ENCODE results near the gene GRAMD4. TPM values are rescaled to one million over a fixed set of nuclear protein-coding genes. Genes with fewer than 3 reads are reported as not detected.

The GRAMD4 gene
- total and polyA plus RNA-seq, 4 donors: 16.3 to 67.7 (median 21.2) TPM

DNA sequence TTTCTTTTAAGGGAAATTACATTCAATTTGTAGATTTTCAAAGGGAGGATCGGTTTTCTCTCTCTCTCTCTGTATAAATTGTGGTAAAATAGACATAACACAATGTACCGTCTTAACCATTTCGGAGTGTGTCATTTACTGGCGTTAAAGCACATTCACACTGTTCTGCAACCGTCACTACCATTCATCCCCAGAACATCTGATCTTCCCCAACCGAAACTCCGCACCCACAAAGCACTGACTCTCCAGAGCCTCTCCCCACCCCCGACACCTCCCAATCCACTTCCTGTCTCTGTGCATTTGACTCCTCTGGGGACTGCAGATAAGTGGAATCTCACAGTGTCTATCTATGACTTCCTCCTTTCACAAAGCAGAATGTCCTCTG lies 15.9 kb upstream of the GRAMD4 start:
- 22 to 49% methylated on average over 8 of the region's 8 CpGs for WGBS, 2 donors
- ATAC-seq (ENCODE audit: insufficient read depth, low FRiP score) (peak; percentile 20), DNase-seq (peak in 1 of 3 donors; percentile 44)
- Histone ChIP-seq H3K27ac (ENCODE audit: low read depth in 1 of 2, low read length in 1 of 2) (peak overlapping the region in 1 of 2 donors; percentile 26), H3K9ac (ENCODE audit: insufficient read depth in 1 of 2, low read length in 2 of 2) (no peak overlapping the region), H3K4me1 (ENCODE audit: control insufficient read depth in 5 of 5, insufficient read depth in 5 of 5, low read length in 5 of 5) (peaks cover 0 to 10% (median 3%) of the 10 kb centered on the region in 5 donors), H3K27me3 (ENCODE audit: control insufficient read depth in 3 of 3, insufficient read depth in 3 of 3, low read length in 2 of 3) (no peaks in the 10 kb centered on the region), H3K36me3 (ENCODE audit: control insufficient read depth in 4 of 4, insufficient read depth in 4 of 4, low read length in 4 of 4) (peaks cover 0 to 2% (median 0%) of the 10 kb centered on the region in 4 donors), H3K4me3 (no peak overlapping the region), H3K9me3 (ENCODE audit: control insufficient read depth in 4 of 4, insufficient read depth in 3 of 4, low read length in 3 of 4) (no peaks in the 10 kb centered on the region)
- TF ChIP-seq CTCF (IDR thresholded peaks at IDR 0.05; ENCODE audit: control extremely low read depth, extremely low read depth): no peak

DNA sequence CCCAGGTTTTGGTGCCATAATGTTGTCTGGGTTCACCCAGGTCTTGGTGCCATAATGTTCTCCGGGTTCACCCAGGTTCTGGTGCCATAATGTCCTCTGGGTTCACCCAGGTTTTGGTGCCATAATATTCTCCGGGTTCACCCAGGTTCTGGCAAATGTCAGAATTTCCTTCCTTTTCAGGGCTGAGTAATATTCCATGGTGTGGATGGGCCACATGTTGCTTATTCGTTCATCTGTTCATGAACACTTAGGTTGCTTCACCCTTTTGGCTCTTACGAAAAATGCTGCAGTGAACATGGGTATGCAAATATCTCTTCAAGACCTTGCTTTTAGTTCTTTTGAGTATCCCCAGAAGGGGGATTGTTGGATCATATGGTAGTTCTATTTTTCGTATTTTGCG lies 15.1 kb upstream of the GRAMD4 start:
- no peaks in the 10 kb centered on the region for H3K9me3 ChIP-seq (ENCODE audit: control insufficient read depth in 4 of 4, insufficient read depth in 3 of 4, low read length in 3 of 4)
- H3K27me3 ChIP-seq (ENCODE audit: control insufficient read depth in 3 of 3, insufficient read depth in 3 of 3, low read length in 2 of 3): no peaks in the 10 kb centered on the region
- 87 to 93% methylated on average over 6 of the region's 6 CpGs for WGBS, 2 donors
- no peak for DNase-seq
- no peak overlapping the region for H3K9ac ChIP-seq (ENCODE audit: insufficient read depth in 1 of 2, low read length in 2 of 2)
- H3K4me3 ChIP-seq: no peak overlapping the region
- H3K36me3 ChIP-seq (ENCODE audit: control insufficient read depth in 4 of 4, insufficient read depth in 4 of 4, low read length in 4 of 4): peaks cover 0 to 2% (median 0%) of the 10 kb centered on the region in 4 donors
- peaks cover 0 to 10% (median 3%) of the 10 kb centered on the region in 5 donors for H3K4me1 ChIP-seq (ENCODE audit: control insufficient read depth in 5 of 5, insufficient read depth in 5 of 5, low read length in 5 of 5)
- H3K27ac ChIP-seq (ENCODE audit: low read depth in 1 of 2, low read length in 1 of 2): no peak overlapping the region
- ATAC-seq (ENCODE audit: insufficient read depth, low FRiP score): no peak
- no peak for TF ChIP-seq CTCF (IDR thresholded peaks at IDR 0.05; ENCODE audit: control extremely low read depth, extremely low read depth)

- no peaks in the 10 kb centered on the region for H3K27me3 ChIP-seq (ENCODE audit: control insufficient read depth in 3 of 3, insufficient read depth in 3 of 3, low read length in 2 of 3)
- TF ChIP-seq CTCF (IDR thresholded peaks at IDR 0.05; ENCODE audit: control extremely low read depth, extremely low read depth): no peak
- H3K9ac ChIP-seq (ENCODE audit: insufficient read depth in 1 of 2, low read length in 2 of 2): no peak overlapping the region
- H3K27ac ChIP-seq (ENCODE audit: low read depth in 1 of 2, low read length in 1 of 2): no peak overlapping the region
- no peak for DNase-seq
- WGBS, 2 donors: 79 to 81% methylated on average over 9 of the region's 9 CpGs
- no peak overlapping the region for H3K4me3 ChIP-seq
- no peak for ATAC-seq (ENCODE audit: insufficient read depth, low FRiP score)
- H3K4me1 ChIP-seq (ENCODE audit: control insufficient read depth in 5 of 5, insufficient read depth in 5 of 5, low read length in 5 of 5): peaks cover 0 to 10% (median 3%) of the 10 kb centered on the region in 5 donors
- no peaks in the 10 kb centered on the region for H3K9me3 ChIP-seq (ENCODE audit: control insufficient read depth in 4 of 4, insufficient read depth in 3 of 4, low read length in 3 of 4)
- peaks cover 0 to 2% (median 0%) of the 10 kb centered on the region in 4 donors for H3K36me3 ChIP-seq (ENCODE audit: control insufficient read depth in 4 of 4, insufficient read depth in 4 of 4, low read length in 4 of 4)
These were observed 13.3 kb upstream of the GRAMD4 start for GRCh38 chr22:46606886-46607285.

DNA sequence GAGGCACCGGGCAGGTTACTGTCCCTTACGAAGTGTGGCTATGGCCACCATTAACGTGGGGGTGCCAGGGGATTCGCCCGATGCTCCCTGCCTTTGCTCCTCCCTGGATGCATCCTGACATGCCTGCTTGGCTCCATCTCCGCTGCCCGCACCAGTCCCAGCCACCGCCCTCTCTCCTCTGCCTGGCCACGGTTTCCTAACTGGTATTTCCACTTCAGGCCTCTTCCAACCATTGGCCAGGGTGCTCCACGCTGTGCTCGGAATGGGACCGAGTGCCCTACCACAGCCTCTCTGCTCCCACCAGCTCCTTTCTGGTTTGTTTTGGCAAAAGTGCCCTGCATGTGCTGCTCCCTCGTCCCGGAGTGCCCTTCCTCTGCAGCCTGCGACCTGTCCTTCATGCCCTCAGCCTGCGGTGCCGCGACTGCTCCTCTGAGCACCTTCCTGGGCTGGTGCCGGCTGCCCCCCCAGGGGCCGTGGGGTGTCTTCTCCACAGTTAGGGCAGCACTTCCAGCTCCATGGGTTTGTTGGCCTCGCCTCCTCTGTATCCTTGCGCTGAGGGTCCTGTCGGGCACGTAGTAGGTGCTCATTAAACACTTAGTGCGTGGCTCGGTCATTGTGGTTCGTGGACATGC lies 12.6 kb upstream of the GRAMD4 start:
- no peak overlapping the region for H3K27ac ChIP-seq (ENCODE audit: low read depth in 1 of 2, low read length in 1 of 2)
- WGBS, 2 donors: 82 to 91% methylated on average over 27 of the region's 27 CpGs
- DNase-seq (no peak), ATAC-seq (ENCODE audit: insufficient read depth, low FRiP score) (peak; percentile 53)
- H3K4me1 ChIP-seq (ENCODE audit: control insufficient read depth in 5 of 5, insufficient read depth in 5 of 5, low read length in 5 of 5): peaks cover 0 to 14% (median 7%) of the 10 kb centered on the region in 5 donors
- TF ChIP-seq CTCF (IDR thresholded peaks at IDR 0.05; ENCODE audit: control extremely low read depth, extremely low read depth): no peak
- H3K9me3 ChIP-seq (ENCODE audit: control insufficient read depth in 4 of 4, insufficient read depth in 3 of 4, low read length in 3 of 4): no peaks in the 10 kb centered on the region
- no peaks in the 10 kb centered on the region for H3K27me3 ChIP-seq (ENCODE audit: control insufficient read depth in 3 of 3, insufficient read depth in 3 of 3, low read length in 2 of 3)
- H3K9ac ChIP-seq (ENCODE audit: insufficient read depth in 1 of 2, low read length in 2 of 2): no peak overlapping the region
- H3K4me3 ChIP-seq: no peak overlapping the region
- H3K36me3 ChIP-seq (ENCODE audit: control insufficient read depth in 4 of 4, insufficient read depth in 4 of 4, low read length in 4 of 4): no peaks in the 10 kb centered on the region

Measured in lung (tissue), 12 donors.